Muscle layer of colon (tissue), 2 donors: ENCODE data around the gene SH3BP4.

Source experiments
- H3K27ac ChIP-seq: one replicate; pipeline ENCODE4 v1.7.0; 2013; ENCODE audit warnings: low read depth, mild to moderate bottlenecking, low read length, moderate library complexity
- H3K27me3 ChIP-seq, 2 donors: one replicate each; pipeline ENCODE4 v1.7.0; 2013; ENCODE audit warnings: low read length in 2 of 2, mild to moderate bottlenecking in 2 of 2; ENCODE audit not compliant: insufficient read depth in 2 of 2, control insufficient read depth in 1 of 2
- H3K36me3 ChIP-seq: one replicate; pipeline ENCODE4 v1.7.0; 2013; ENCODE audit warnings: mild to moderate bottlenecking, low read length; ENCODE audit not compliant: insufficient read depth
- H3K4me1 ChIP-seq: one replicate; pipeline ENCODE4 v1.7.0; 2013; ENCODE audit warnings: mild to moderate bottlenecking, low read length; ENCODE audit not compliant: insufficient read depth
- H3K4me3 ChIP-seq, 2 donors: one replicate each; pipeline ENCODE4 v1.7.0; 2013; ENCODE audit warnings: low read length in 2 of 2, low read depth in 1 of 2, mild to moderate bottlenecking in 1 of 2, moderate library complexity in 1 of 2
- H3K9ac ChIP-seq: one replicate; pipeline ENCODE4 v1.7.0; 2013; ENCODE audit warnings: low read length
- H3K9me3 ChIP-seq: one replicate; pipeline ENCODE4 v1.7.0; 2013; ENCODE audit warnings: mild to moderate bottlenecking, low read length
- donor health status: abdominal sarcoma.
- donor health status: Adenocarcinoma of cecum.

Gene SH3BP4

GRCh38 chr2:234998404-234999211, 46.8 kb downstream of the SH3BP4 start:
- no peaks in the 10 kb centered on the region for H3K36me3 ChIP-seq
- no peak overlapping the region for H3K4me3 ChIP-seq
- H3K27me3 ChIP-seq, result no peaks in the 10 kb centered on the region
- no peak overlapping the region for H3K9ac ChIP-seq
- H3K27ac ChIP-seq, result no peak overlapping the region
- no peaks in the 10 kb centered on the region for H3K4me1 ChIP-seq
- H3K9me3 ChIP-seq, result no peaks in the 10 kb centered on the region

DNA sequence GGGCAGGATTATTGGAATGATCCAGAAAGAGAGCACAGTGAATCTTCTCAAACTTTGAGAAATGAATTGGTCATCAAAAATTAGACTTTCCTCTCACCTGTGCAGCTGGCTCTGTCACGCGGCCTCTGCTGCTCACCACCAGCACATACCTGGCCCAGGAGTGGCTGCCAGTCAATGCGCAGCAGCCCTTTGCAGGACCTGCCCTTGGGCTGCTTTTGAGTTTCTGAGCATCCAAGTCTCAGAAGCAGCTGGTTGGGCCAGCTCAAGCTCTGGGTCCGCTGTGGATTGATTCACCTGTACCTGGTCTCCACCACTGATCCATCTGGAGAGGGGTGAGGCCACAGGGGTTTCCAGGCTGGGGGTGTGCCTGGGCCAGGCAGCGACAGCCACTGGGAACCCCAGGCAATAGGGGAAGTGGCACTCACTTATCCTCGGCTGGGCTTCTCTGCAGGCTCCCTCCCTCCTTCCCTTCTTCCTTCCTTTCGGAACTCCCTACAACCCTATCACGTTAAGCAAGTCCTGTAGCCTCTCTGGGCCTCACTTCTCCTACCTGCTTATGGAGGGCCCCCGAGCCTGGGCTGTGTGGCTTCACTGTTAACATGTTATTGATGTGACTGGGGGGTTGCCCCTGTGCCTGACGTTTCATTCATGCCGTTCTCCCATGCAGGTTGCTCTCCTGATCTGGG, 48.1 kb downstream of the SH3BP4 start:
- Histone ChIP-seq H3K4me1 (no peaks in the 10 kb centered on the region), H3K4me3 (no peak overlapping the region), H3K9ac (no peak overlapping the region), H3K27ac (no peak overlapping the region), H3K27me3 (no peaks in the 10 kb centered on the region), H3K9me3 (no peaks in the 10 kb centered on the region), H3K36me3 (no peaks in the 10 kb centered on the region)

GRCh38 chr2:235000426-235001236, 48.8 kb downstream of the SH3BP4 start:
- Histone ChIP-seq H3K4me3 (no peak overlapping the region), H3K36me3 (no peaks in the 10 kb centered on the region), H3K9ac (no peak overlapping the region), H3K27me3 (no peaks in the 10 kb centered on the region), H3K4me1 (no peaks in the 10 kb centered on the region), H3K9me3 (no peaks in the 10 kb centered on the region), H3K27ac (no peak overlapping the region)

GRCh38 chr2:235001237-235002133, 49.7 kb downstream of the SH3BP4 start:
- H3K9me3 ChIP-seq, result no peaks in the 10 kb centered on the region
- H3K9ac ChIP-seq, result no peak overlapping the region
- no peaks in the 10 kb centered on the region for H3K36me3 ChIP-seq
- H3K27me3 ChIP-seq, result no peaks in the 10 kb centered on the region
- H3K4me3 ChIP-seq, result no peak overlapping the region
- H3K27ac ChIP-seq, result no peak overlapping the region
- no peaks in the 10 kb centered on the region for H3K4me1 ChIP-seq

DNA sequence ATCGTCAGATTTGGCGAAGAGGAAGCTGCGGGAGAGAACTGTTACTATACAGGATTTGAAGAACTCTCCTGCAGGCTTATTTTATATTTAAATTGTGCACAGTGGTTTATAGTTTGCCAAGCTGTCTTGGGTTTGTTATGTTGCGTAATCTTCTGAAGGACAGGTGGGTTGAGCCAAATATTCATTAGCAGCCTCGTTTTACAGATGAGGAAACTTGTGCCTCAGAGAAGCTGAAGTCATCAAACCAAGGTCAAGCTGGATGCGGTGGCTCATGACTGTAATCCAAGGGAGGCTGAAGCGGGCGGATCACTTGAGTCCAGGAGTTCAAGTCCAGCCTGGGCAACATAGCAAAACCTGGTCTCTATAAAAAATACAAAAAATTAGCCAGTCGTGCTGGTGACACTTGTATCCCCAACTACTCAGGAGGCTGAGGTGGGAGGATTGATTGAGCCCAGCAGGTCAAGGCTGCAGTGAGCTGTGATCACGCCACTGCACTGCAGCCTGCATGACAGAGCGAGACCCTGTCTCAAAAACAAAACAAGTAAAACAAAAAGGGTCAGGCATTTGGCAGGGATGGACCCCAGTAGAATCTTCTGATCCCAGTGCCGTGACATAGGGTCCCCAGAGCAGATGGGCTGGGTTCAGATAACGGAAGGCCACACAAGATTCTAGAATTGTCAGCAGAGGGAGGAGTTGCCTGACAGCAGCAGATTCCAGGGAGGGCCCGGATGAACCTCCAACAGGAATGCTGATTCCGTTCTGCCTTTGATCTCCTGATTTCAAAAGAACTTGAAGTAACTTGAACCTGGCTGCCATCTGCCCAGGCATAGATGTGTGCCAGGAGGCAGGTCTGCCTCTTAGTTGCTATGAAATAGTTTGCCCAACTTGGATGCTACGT, 50.6 kb downstream of the SH3BP4 start:
- Histone ChIP-seq H3K27me3 (no peaks in the 10 kb centered on the region), H3K9me3 (no peaks in the 10 kb centered on the region), H3K36me3 (no peaks in the 10 kb centered on the region), H3K27ac (no peak overlapping the region), H3K4me1 (no peaks in the 10 kb centered on the region), H3K9ac (no peak overlapping the region), H3K4me3 (no peak overlapping the region)

DNA sequence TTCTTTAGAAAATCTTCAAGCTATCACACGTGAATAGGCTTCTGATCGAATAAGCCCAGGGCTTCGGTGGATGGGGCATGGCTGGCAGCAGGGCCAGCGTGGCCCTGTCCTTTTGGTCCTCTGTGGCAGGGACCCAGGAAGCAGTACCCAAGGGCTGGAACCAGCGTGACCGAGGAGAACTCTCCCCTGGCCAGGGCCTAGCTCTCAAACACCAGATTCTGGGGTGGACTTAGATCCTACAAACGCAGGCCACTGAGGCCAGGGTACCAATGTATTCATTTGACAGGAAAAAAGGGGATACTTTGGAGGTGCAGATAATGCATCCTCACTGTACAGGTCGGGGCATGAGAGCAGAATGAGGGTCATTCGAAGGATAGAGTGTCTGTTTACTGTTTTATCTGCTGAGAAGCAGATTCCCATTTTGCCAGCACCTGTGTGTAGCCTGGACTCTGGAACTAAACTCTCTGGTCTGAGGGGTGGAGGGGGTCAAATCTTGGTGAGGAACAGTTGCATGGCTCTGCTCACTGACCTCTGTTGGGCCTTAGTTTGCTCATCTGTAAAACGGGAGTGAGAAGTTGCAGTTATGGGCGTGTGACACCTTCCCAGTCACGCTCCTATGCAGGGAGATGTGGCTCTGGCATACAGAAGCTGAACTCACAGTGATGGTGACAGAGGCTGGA, 51.4 kb downstream of the SH3BP4 start:
- H3K27me3 ChIP-seq, result no peaks in the 10 kb centered on the region
- no peak overlapping the region for H3K9ac ChIP-seq
- H3K4me1 ChIP-seq, result no peaks in the 10 kb centered on the region
- no peak overlapping the region for H3K4me3 ChIP-seq
- no peaks in the 10 kb centered on the region for H3K36me3 ChIP-seq
- H3K27ac ChIP-seq, result no peak overlapping the region
- no peaks in the 10 kb centered on the region for H3K9me3 ChIP-seq

DNA sequence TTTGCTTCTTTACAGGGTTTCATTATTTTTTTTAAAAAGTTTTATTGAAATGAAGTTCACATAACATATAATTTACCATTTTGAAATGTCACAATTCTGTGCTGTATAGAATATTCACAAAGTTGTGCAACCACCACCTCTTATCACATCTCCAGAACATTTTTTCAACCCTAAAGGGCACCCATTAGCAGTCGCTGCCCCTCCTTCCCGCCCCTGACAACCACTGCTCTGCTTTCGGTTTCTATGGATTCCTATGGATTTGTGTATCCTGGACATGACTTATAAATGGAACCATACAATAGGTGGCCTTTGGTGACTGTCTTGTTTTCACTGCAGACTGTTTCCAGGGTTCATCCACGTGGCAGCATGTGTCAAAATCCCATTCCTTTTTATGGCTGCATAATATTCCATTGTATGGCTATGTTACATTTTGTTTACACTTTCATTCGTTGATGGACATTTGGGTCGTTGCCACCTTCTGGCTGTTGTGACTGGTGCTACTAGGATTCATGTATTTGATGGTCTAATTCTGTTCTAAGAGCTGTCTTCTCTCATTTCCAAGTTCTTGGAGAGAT, 52.6 kb downstream of the SH3BP4 start:
- H3K9me3 ChIP-seq, result no peaks in the 10 kb centered on the region
- H3K36me3 ChIP-seq, result no peaks in the 10 kb centered on the region
- H3K27ac ChIP-seq, result no peak overlapping the region
- H3K4me1 ChIP-seq, result no peaks in the 10 kb centered on the region
- no peak overlapping the region for H3K4me3 ChIP-seq
- H3K27me3 ChIP-seq, result no peaks in the 10 kb centered on the region
- H3K9ac ChIP-seq, result no peak overlapping the region

GRCh38 chr2:235005023-235005422, 53.2 kb downstream of the SH3BP4 start:
- Histone ChIP-seq H3K4me3 (no peak overlapping the region), H3K27ac (no peak overlapping the region), H3K9me3 (no peaks in the 10 kb centered on the region), H3K36me3 (no peaks in the 10 kb centered on the region), H3K9ac (no peak overlapping the region), H3K4me1 (no peaks in the 10 kb centered on the region), H3K27me3 (no peaks in the 10 kb centered on the region)

- H3K9ac ChIP-seq, result no peak overlapping the region
- no peaks in the 10 kb centered on the region for H3K4me1 ChIP-seq
- H3K9me3 ChIP-seq, result no peaks in the 10 kb centered on the region
- no peak overlapping the region for H3K4me3 ChIP-seq
- H3K27me3 ChIP-seq, result no peaks in the 10 kb centered on the region
- H3K36me3 ChIP-seq, result no peaks in the 10 kb centered on the region
- H3K27ac ChIP-seq, result no peak overlapping the region
These were observed 53.9 kb downstream of the SH3BP4 start for GRCh38 chr2:235005603-235006259.
